HEK293 (cell line): ENCODE measurements around the gene RTP4.

ENCODE experiments used
- CTCF ChIA-PET: fragments of 350-600 bp; formaldehyde crosslinking; extraction: SDS; loops from one replicate; lab custom pipeline; 2021; ENCODE audit warnings: antibody characterized with exemption; lab: Yijun Ruan, JAX
- POLR2A ChIA-PET: fragments of 300-600 bp; formaldehyde crosslinking; extraction: SDS; loops from one replicate; lab custom pipeline; 2020; ENCODE audit warnings: antibody characterized with exemption, inconsistent platforms; lab: Yijun Ruan, JAX
- H3K27ac ChIP-seq: fragments of 200-500 bp; sonication (Bioruptor generic); 2 replicates; pipeline ENCODE4 v1.5.1; 2014; ENCODE audit warnings: low read depth, low read length, control low read depth, inconsistent platforms; ENCODE audit errors: extremely low read depth
- H3K36me3 ChIP-seq, 2 experiments: fragments of 200-500 bp in 1 of 2; sonication (Bioruptor generic) in 1 of 2; 1 replicate in 1 of 2; 2 replicates in 1 of 2; pipeline ENCODE4 v1.5.1; 2014 to 2017; ENCODE audit warnings: inconsistent platforms in 2 of 2, low read length in 2 of 2; ENCODE audit not compliant: control insufficient read depth in 2 of 2, insufficient read depth in 1 of 2
- H3K4me1 ChIP-seq: fragments of 200-500 bp; sonication (Bioruptor generic); 2 replicates; pipeline ENCODE4 v1.5.1; 2014; ENCODE audit warnings: mild to moderate bottlenecking, low read length, inconsistent platforms; ENCODE audit not compliant: control insufficient read depth, insufficient read depth
- H3K4me3 ChIP-seq: 2 replicates; pipeline ENCODE4 v1.5.1; 2011; ENCODE audit warnings: low read depth, mild to moderate bottlenecking, control low read depth, low read length, moderate library complexity
- H3K9me3 ChIP-seq: fragments of 200-500 bp; sonication (Bioruptor generic); 2 replicates; pipeline ENCODE4 v1.5.1; 2014; ENCODE audit warnings: low read depth, low read length, inconsistent platforms; ENCODE audit not compliant: control insufficient read depth, insufficient read depth
- BCL11A ChIP-seq: fragments of 450-650 bp; formaldehyde crosslinking; IDR thresholded peaks from 2 replicates; pipeline ENCODE4 v1.5.1; 2016; ENCODE audit warnings: low read depth, missing biosample characterization, missing genetic modification characterization
- FEZF1 ChIP-seq: fragments of 450-650 bp; formaldehyde crosslinking; IDR thresholded peaks from 2 replicates; pipeline ENCODE4 v1.5.1; 2016; ENCODE audit warnings: missing biosample characterization, missing genetic modification characterization
- INSM2 ChIP-seq: fragments of 450-650 bp; formaldehyde crosslinking; IDR thresholded peaks from 2 replicates; pipeline ENCODE4 v1.5.1; 2016; ENCODE audit warnings: missing biosample characterization, missing genetic modification characterization
- KLF17 ChIP-seq: fragments of 450-650 bp; formaldehyde crosslinking; IDR thresholded peaks from 2 replicates; pipeline ENCODE4 v1.5.1; 2016; ENCODE audit warnings: missing biosample characterization, missing genetic modification characterization
- MYNN ChIP-seq: fragments of 450-650 bp; formaldehyde crosslinking; IDR thresholded peaks from 2 replicates; pipeline ENCODE4 v1.5.1; 2016; ENCODE audit warnings: missing biosample characterization, missing genetic modification characterization, borderline replicate concordance
- PRDM10 ChIP-seq: fragments of 450-650 bp; formaldehyde crosslinking; IDR thresholded peaks from 2 replicates; pipeline ENCODE4 v1.5.1; 2016; ENCODE audit warnings: missing biosample characterization, missing genetic modification characterization
- SETDB1 ChIP-seq: IDR thresholded peaks from one replicate; pipeline ENCODE4 v1.6.1; 2017; ENCODE audit warnings: mild to moderate bottlenecking, low read length, moderate library complexity, mixed read lengths; ENCODE audit not compliant: insufficient read length
- SP2 ChIP-seq: fragments of 450-650 bp; formaldehyde crosslinking; IDR thresholded peaks from 2 replicates; pipeline ENCODE4 v1.5.1; 2016; ENCODE audit warnings: missing biosample characterization, missing genetic modification characterization
- ZIC2 ChIP-seq: fragments of 450-650 bp; formaldehyde crosslinking; IDR thresholded peaks from 2 replicates; pipeline ENCODE4 v1.5.1; 2016; ENCODE audit warnings: missing biosample characterization, missing genetic modification characterization
- ZNF10 ChIP-seq: fragments of 450-650 bp; formaldehyde crosslinking; IDR thresholded peaks from 2 replicates; pipeline ENCODE4 v1.5.1; 2017; ENCODE audit warnings: missing biosample characterization, missing genetic modification characterization
- ZNF114 ChIP-seq: fragments of 450-650 bp; formaldehyde crosslinking; IDR thresholded peaks from 2 replicates; pipeline ENCODE4 v1.5.0; 2017; ENCODE audit warnings: missing biosample characterization, missing genetic modification characterization
- ZNF157 ChIP-seq: fragments of 450-650 bp; formaldehyde crosslinking; IDR thresholded peaks from 2 replicates; pipeline ENCODE4 v1.5.1; 2016; ENCODE audit warnings: missing biosample characterization, missing genetic modification characterization
- ZNF16 ChIP-seq: fragments of 450-650 bp; formaldehyde crosslinking; IDR thresholded peaks from 2 replicates; pipeline ENCODE4 v1.5.1; 2016; ENCODE audit warnings: low read depth, missing biosample characterization, missing genetic modification characterization
- ZNF169 ChIP-seq: fragments of 450-650 bp; formaldehyde crosslinking; IDR thresholded peaks from 2 replicates; pipeline ENCODE4 v1.5.1; 2016; ENCODE audit warnings: missing biosample characterization, missing genetic modification characterization
- ZNF184 ChIP-seq: fragments of 450-650 bp; IDR thresholded peaks from 2 replicates; pipeline ENCODE4 v1.5.1; 2018; ENCODE audit warnings: missing biosample characterization, mild to moderate bottlenecking, missing genetic modification characterization
- ZNF341 ChIP-seq: fragments of 450-650 bp; formaldehyde crosslinking; IDR thresholded peaks from 2 replicates; pipeline ENCODE4; 2016; ENCODE audit warnings: low read depth, missing biosample characterization, missing genetic modification characterization
- ZNF366 ChIP-seq: fragments of 450-650 bp; formaldehyde crosslinking; conservative IDR thresholded peaks from 2 replicates; pipeline ENCODE4 v1.5.1; 2016; ENCODE audit warnings: missing biosample characterization, missing genetic modification characterization
- ZNF544 ChIP-seq: fragments of 450-650 bp; formaldehyde crosslinking; IDR thresholded peaks from 2 replicates; pipeline ENCODE4 v1.5.0; 2017; ENCODE audit warnings: missing biosample characterization, missing genetic modification characterization
- ZNF626 ChIP-seq: fragments of 450-650 bp; sonication (Bioruptor Pico); formaldehyde crosslinking; IDR thresholded peaks from 2 replicates; pipeline ENCODE4 v1.5.1; 2018; ENCODE audit warnings: missing biosample characterization, missing genetic modification characterization, inconsistent platforms
- ZNF768 ChIP-seq: fragments of 450-650 bp; formaldehyde crosslinking; IDR thresholded peaks from 2 replicates; pipeline ENCODE4 v1.5.1; 2018; ENCODE audit warnings: missing biosample characterization, mild to moderate bottlenecking, missing genetic modification characterization
- TF ChIP-seq, protein P1 (sequence below): fragments of 450-650 bp; formaldehyde crosslinking; IDR thresholded peaks from 2 replicates; pipeline ENCODE4 v1.5.1; 2016; ENCODE audit warnings: missing biosample characterization, missing genetic modification characterization
- TF ChIP-seq, protein P2 (sequence below): fragments of 450-650 bp; formaldehyde crosslinking; IDR thresholded peaks from 2 replicates; pipeline ENCODE4 v1.5.1; 2016; ENCODE audit warnings: missing biosample characterization, missing genetic modification characterization

Gene RTP4

GRCh38 chr3:187360596-187360995 is 7.6 kb upstream of the RTP4 start:
- CTCF ChIA-PET: interaction anchor here (2.1 to 2.7 kb wide), 2 partner anchors 41 to 318 kb away, joined by 8 read pairs; no protein-coding TSS in a partner anchor
- TF ChIP-seq SETDB1 (no peak), BCL11A (no peak)
- TF ChIP-seq, all 188 proteins: peak for 0

GRCh38 chr3:187361835-187362234 is 6.3 kb upstream of the RTP4 start:
- no peaks in the 10 kb centered on the region for H3K36me3 ChIP-seq
- no peak overlapping the region for H3K27ac ChIP-seq
- no peaks in the 10 kb centered on the region for H3K4me1 ChIP-seq
- CTCF ChIA-PET: interaction anchor here (0.9 to 2.7 kb wide), 2 partner anchors 42 to 352 kb away, joined by 3 to 8 read pairs; no protein-coding TSS in a partner anchor
- no peak overlapping the region for H3K4me3 ChIP-seq
- TF ChIP-seq ZNF184 (no peak), MYNN (tag by site-specific recombination) (no peak), ZNF544 (tag by site-specific recombination) (no peak), ZNF366 (tag by site-specific recombination) (no peak), FEZF1 (tag by site-specific recombination) (no peak)
- TF ChIP-seq, all 188 proteins: peak for 0
- POLR2A ChIA-PET: no interaction called here
- H3K9me3 ChIP-seq: no peaks in the 10 kb centered on the region

More at GRCh38 chr3:187360596-187360995, 7.6 kb upstream of the RTP4 start:
- no peak overlapping the region for H3K4me3 ChIP-seq
- no peaks in the 10 kb centered on the region for H3K9me3 ChIP-seq
- POLR2A ChIA-PET: no interaction called here
- no peaks in the 10 kb centered on the region for H3K36me3 ChIP-seq
- H3K4me1 ChIP-seq: no peaks in the 10 kb centered on the region
- H3K27ac ChIP-seq: no peak overlapping the region

DNA sequence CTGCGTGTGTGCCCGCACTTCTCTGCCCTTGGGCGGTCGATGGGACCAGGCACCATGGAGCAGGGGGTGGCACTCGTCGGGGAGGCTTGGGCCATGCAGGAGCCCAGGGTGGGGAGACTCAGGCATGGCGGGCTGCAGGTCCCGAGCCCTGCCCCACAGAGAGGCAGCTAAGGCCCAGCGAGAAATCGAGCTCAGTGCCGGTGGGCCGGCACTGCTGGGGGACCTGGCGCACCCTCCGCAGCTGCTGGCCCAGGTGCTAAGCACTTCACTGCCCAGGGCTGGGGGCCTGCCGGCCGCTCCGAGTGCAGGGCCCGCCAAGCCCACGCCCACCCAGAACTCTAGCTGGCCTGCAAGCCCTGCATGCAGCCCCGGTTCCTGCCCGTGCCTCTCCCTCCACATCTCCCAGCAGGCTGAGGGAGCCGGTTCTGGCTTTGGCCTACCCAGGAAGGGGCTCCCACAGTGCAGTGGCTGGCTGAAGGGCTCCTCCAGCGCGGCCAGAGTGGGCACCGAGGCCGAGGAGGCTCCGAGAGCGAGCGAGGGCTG is 553 bp upstream of the RTP4 start:
- H3K27ac ChIP-seq: no peak overlapping the region
- CTCF ChIA-PET: no interaction called here
- H3K4me3 ChIP-seq: no peak overlapping the region
- no peaks in the 10 kb centered on the region for H3K36me3 ChIP-seq
- H3K4me1 ChIP-seq: no peaks in the 10 kb centered on the region
- POLR2A ChIA-PET: no interaction called here
- H3K9me3 ChIP-seq: no peaks in the 10 kb centered on the region
- TF ChIP-seq INSM2 (tag by site-specific recombination): no peak
- no peak for TF ChIP-seq ZNF341 (tag by site-specific recombination)
- no peak for TF ChIP-seq ZIC2 (tag by site-specific recombination)
- TF ChIP-seq ZNF16 (tag by site-specific recombination): no peak
- TF ChIP-seq ZNF114: no peak
- TF ChIP-seq, protein P1, sequence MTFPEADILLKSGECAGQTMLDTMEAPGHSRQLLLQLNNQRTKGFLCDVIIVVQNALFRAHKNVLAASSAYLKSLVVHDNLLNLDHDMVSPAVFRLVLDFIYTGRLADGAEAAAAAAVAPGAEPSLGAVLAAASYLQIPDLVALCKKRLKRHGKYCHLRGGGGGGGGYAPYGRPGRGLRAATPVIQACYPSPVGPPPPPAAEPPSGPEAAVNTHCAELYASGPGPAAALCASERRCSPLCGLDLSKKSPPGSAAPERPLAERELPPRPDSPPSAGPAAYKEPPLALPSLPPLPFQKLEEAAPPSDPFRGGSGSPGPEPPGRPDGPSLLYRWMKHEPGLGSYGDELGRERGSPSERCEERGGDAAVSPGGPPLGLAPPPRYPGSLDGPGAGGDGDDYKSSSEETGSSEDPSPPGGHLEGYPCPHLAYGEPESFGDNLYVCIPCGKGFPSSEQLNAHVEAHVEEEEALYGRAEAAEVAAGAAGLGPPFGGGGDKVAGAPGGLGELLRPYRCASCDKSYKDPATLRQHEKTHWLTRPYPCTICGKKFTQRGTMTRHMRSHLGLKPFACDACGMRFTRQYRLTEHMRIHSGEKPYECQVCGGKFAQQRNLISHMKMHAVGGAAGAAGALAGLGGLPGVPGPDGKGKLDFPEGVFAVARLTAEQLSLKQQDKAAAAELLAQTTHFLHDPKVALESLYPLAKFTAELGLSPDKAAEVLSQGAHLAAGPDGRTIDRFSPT (tag by site-specific recombination): no peak
- no peak for TF ChIP-seq ZNF157 (tag by site-specific recombination)
- no peak for TF ChIP-seq ZNF768 (tag by site-specific recombination)
- no peak for TF ChIP-seq PRDM10 (tag by site-specific recombination)
- no peak for TF ChIP-seq SP2 (tag by site-specific recombination)
- TF ChIP-seq, protein P2, sequence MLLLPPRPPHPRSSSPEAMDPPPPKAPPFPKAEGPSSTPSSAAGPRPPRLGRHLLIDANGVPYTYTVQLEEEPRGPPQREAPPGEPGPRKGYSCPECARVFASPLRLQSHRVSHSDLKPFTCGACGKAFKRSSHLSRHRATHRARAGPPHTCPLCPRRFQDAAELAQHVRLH: no peak
- TF ChIP-seq ZNF169 (tag by site-specific recombination): no peak
- no peak for TF ChIP-seq ZNF10 (tag by site-specific recombination)
- TF ChIP-seq ZNF626: no peak
- TF ChIP-seq KLF17 (tag by site-specific recombination): no peak
